Neural progenitor cell (in vitro differentiated cells): ENCODE results near the gene SNCAIP. TPM values are rescaled to one million over a fixed set of nuclear protein-coding genes. Genes with fewer than 3 reads are reported as not detected.

Source experiments
- DNase-seq: peaks from one replicate; pipeline ENCODE4 v3.0.0-alpha.2; 2016; ENCODE audit warnings: low spot score
- H2AFZ ChIP-seq: fragments of 200-600 bp; sonication (generic); replicated peaks from 2 replicates; pipeline ENCODE4 v1.6.1; 2016; ENCODE audit warnings: antibody characterized with exemption
- H3F3A ChIP-seq: fragments of 200-600 bp; sonication (generic); 2 replicates; pipeline ENCODE4 v1.6.1; 2016; ENCODE audit warnings: antibody characterized with exemption, low read depth
- H3K27ac ChIP-seq: fragments of 200-600 bp; sonication (generic); 2 replicates; pipeline ENCODE4 v1.5.1; 2016; ENCODE audit warnings: mild to moderate bottlenecking
- H3K27me3 ChIP-seq: fragments of 200-600 bp; sonication (generic); 2 replicates; pipeline ENCODE4 v1.6.1; 2016; ENCODE audit warnings: mild to moderate bottlenecking, moderate library complexity
- H3K36me3 ChIP-seq: fragments of 200-600 bp; sonication (generic); 2 replicates; pipeline ENCODE4 v1.5.1; 2016
- H3K4me1 ChIP-seq: fragments of 200-600 bp; sonication (generic); 2 replicates; pipeline ENCODE4 v1.6.1; 2016; ENCODE audit warnings: mixed run types
- H3K4me2 ChIP-seq: fragments of 200-600 bp; sonication (generic); 2 replicates; pipeline ENCODE4 v1.6.1; 2016
- H3K4me3 ChIP-seq: fragments of 200-600 bp; sonication (generic); 2 replicates; pipeline ENCODE4 v1.5.1; 2016
- H3K79me2 ChIP-seq: fragments of 200-600 bp; sonication (generic); 2 replicates; pipeline ENCODE4 v1.6.1; 2016; ENCODE audit warnings: low read depth
- H3K9ac ChIP-seq: fragments of 200-600 bp; sonication (generic); 2 replicates; pipeline ENCODE4 v1.6.1; 2016
- H3K9me3 ChIP-seq: fragments of 200-600 bp; sonication (generic); 2 replicates; pipeline ENCODE4 v1.5.1; 2016; ENCODE audit warnings: low read depth
- H4K20me1 ChIP-seq: fragments of 200-600 bp; sonication (generic); 2 replicates; pipeline ENCODE4 v1.6.1; 2016; ENCODE audit warnings: low read depth
- H3K27ac Mint-ChIP-seq: 3 replicates; pipeline ENCODE4 v1.8.0; 2021; ENCODE audit warnings: mixed read lengths
- H3K27me3 Mint-ChIP-seq: 2 replicates; pipeline ENCODE4 v1.8.0; 2022; ENCODE audit warnings: low read depth, mild to moderate bottlenecking, inconsistent platforms, moderate library complexity, mixed read lengths; ENCODE audit not compliant: insufficient read depth
- H3K36me3 Mint-ChIP-seq: 3 replicates; pipeline ENCODE4 v1.8.0; 2021; ENCODE audit warnings: mixed read lengths
- H3K4me1 Mint-ChIP-seq: 3 replicates; pipeline ENCODE4 v1.8.0; 2021; ENCODE audit warnings: mixed read lengths
- H3K4me3 Mint-ChIP-seq: 3 replicates; pipeline ENCODE4 v1.8.0; 2021; ENCODE audit warnings: mild to moderate bottlenecking, moderate library complexity, mixed read lengths
- H3K9me3 Mint-ChIP-seq: 3 replicates; pipeline ENCODE4 v1.8.0; 2020; ENCODE audit warnings: mixed read lengths
- EZH2 ChIP-seq: fragments of 200-600 bp; sonication (generic); IDR thresholded peaks from 2 replicates; pipeline ENCODE4 v1.6.1; 2017; ENCODE audit warnings: antibody characterized with exemption, mild to moderate bottlenecking, moderate library complexity
- EZH2phosphoT487 ChIP-seq: fragments of 200-600 bp; sonication (generic); IDR thresholded peaks from 2 replicates; pipeline ENCODE4 v1.6.1; 2017; ENCODE audit warnings: antibody characterized with exemption
- total RNA-seq: library from RNA; depleted of rRNA; stranded (reverse); fragments of >200 nt; gene quantifications from 2 replicates; pipeline ENCODE4 v1.2.3, GENCODE V29; 2015; ENCODE audit warnings: low replicate concordance
- TF ChIP-seq, protein P1 (sequence below): fragments of 200-600 bp; sonication (generic); IDR thresholded peaks from 2 replicates; pipeline ENCODE4 v1.5.1; 2017; ENCODE audit warnings: antibody characterized with exemption, mild to moderate bottlenecking

Gene SNCAIP
- total RNA-seq, 1 donor from 2014 or later = 4.8 TPM

DNA sequence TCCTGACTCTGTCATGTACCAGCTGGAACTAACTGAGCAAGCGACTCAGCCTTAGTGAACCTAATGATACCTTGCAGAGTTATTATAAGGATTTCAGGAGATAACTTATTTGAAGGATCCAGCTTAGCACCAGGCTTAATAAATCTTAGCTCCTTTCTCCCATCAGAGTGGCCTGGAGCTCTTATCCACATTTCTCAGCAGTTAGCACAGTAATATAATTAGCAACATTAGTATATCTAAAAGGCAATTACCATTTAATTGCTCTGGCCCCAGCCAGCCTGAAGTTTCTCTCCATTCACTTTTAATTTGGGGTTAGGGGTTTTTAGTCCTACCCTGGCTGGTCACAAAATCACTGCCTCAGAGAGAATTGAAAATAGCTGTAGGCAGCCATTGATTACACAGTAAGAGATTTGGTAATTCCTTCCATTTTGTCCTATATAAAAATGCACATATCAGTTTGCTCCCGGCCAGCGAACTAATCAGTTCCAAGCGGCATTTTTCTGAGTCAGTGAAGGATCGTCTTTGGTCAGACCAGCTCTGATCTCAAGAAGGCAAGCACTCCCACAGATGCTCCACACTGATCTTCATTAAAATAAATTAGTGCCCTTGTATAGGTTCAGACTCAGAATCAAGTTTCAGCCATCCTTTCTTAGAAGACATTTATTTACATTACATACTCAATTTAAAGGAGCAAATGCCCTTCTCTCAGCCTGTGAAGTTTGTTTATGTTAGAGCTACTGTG lies 56.6 kb downstream of the SNCAIP start:
- H3K27me3 ChIP-seq = no peaks in the 10 kb centered on the region
- H3K79me2 ChIP-seq = no peaks in the 10 kb centered on the region
- no peaks in the 10 kb centered on the region for H4K20me1 ChIP-seq
- Mint-ChIP-seq H3K27me3 (no peaks in the 10 kb centered on the region), H3K4me3 (no peak overlapping the region), H3K4me1 (no peaks in the 10 kb centered on the region), H3K9me3 (no peaks in the 10 kb centered on the region), H3K27ac (no peak overlapping the region), H3K36me3 (no peaks in the 10 kb centered on the region)
- no peak overlapping the region for H3K27ac ChIP-seq
- no peak overlapping the region for H3K9ac ChIP-seq
- no peaks in the 10 kb centered on the region for H3K9me3 ChIP-seq
- H3K4me1 ChIP-seq = no peaks in the 10 kb centered on the region
- H3K4me3 ChIP-seq = no peak overlapping the region
- no peak overlapping the region for H3K4me2 ChIP-seq
- H2AFZ ChIP-seq = no peak overlapping the region
- no peak for DNase-seq
- H3K36me3 ChIP-seq = no peaks in the 10 kb centered on the region
- no peak for TF ChIP-seq EZH2phosphoT487
- TF ChIP-seq, protein P1, sequence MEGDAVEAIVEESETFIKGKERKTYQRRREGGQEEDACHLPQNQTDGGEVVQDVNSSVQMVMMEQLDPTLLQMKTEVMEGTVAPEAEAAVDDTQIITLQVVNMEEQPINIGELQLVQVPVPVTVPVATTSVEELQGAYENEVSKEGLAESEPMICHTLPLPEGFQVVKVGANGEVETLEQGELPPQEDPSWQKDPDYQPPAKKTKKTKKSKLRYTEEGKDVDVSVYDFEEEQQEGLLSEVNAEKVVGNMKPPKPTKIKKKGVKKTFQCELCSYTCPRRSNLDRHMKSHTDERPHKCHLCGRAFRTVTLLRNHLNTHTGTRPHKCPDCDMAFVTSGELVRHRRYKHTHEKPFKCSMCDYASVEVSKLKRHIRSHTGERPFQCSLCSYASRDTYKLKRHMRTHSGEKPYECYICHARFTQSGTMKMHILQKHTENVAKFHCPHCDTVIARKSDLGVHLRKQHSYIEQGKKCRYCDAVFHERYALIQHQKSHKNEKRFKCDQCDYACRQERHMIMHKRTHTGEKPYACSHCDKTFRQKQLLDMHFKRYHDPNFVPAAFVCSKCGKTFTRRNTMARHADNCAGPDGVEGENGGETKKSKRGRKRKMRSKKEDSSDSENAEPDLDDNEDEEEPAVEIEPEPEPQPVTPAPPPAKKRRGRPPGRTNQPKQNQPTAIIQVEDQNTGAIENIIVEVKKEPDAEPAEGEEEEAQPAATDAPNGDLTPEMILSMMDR = no peak
- TF ChIP-seq EZH2 = no peak
- H3F3A ChIP-seq = no peaks in the 10 kb centered on the region

DNA sequence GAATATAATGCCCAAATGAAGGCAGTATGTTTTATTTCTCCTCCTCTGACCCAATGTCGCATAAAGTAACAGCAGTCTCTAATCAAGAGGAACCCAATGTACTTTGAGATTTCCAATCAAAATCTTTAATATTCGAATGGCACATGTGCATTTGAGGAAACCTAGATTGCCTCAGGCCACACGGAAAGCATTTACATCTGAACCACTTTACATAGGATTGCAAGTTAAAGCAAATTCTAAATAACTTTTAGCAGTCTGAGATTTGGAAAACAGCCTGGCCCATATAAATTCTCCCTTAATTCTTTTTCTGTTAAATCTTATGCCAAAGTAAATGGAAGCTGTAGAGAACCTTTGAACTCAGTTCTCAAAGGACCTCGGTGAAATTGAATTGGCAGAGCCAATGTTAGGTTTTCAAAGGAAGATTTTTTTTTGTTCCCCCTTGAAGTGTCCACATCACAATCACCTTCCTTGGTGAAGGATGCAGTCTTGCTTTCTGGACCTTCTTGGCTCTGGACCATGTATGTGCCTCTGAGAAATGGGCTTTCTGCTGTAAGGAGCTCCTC lies 57.3 kb downstream of the SNCAIP start:
- no peak for DNase-seq
- H3K27ac ChIP-seq = no peak overlapping the region
- Mint-ChIP-seq H3K4me3 (no peak overlapping the region), H3K27me3 (no peaks in the 10 kb centered on the region), H3K9me3 (no peaks in the 10 kb centered on the region), H3K36me3 (no peaks in the 10 kb centered on the region), H3K4me1 (no peaks in the 10 kb centered on the region), H3K27ac (no peak overlapping the region)
- no peaks in the 10 kb centered on the region for H3K9me3 ChIP-seq
- H2AFZ ChIP-seq = no peak overlapping the region
- H3K9ac ChIP-seq = no peak overlapping the region
- no peaks in the 10 kb centered on the region for H3K79me2 ChIP-seq
- no peaks in the 10 kb centered on the region for H4K20me1 ChIP-seq
- H3K4me2 ChIP-seq = no peak overlapping the region
- H3K4me3 ChIP-seq = no peak overlapping the region
- H3K4me1 ChIP-seq = no peaks in the 10 kb centered on the region
- H3K36me3 ChIP-seq = no peaks in the 10 kb centered on the region
- TF ChIP-seq EZH2 (no peak), EZH2phosphoT487 (no peak)
- TF ChIP-seq, protein P1 = no peak
- no peaks in the 10 kb centered on the region for H3F3A ChIP-seq
- no peaks in the 10 kb centered on the region for H3K27me3 ChIP-seq

DNA sequence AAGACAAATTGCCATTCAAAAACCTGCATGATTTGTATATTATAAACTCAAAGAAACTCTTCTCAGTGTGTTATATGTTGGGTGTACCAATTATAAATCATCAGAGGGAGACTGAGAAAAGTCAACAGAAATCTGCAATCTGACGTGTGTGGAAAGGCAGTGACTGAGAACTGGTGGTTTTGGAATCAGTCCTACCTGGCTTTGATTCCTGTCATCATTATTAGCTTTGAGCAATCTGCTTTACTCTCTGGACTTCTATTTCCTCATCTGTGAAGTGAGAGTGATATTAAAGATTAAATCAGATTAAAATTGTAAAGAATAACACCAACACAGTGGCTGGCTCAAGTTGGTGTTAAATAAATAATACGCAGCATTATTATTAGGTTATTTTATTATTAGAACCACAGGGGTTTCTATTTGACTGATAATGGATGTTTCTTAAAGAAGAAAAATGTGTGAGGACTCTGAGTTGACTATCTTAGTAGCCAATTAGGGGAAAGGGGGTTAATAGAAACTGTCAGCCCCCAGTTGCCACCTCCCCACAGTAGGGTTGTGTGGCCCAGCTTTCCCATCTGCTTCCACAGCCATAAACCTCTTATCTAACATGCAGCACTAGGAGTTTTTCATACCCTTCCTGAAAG lies 59.6 kb downstream of the SNCAIP start:
- H4K20me1 ChIP-seq = no peaks in the 10 kb centered on the region
- H3K4me2 ChIP-seq = no peak overlapping the region
- H3K4me3 ChIP-seq = no peak overlapping the region
- H3K36me3 Mint-ChIP-seq = no peaks in the 10 kb centered on the region
- H3K79me2 ChIP-seq = no peaks in the 10 kb centered on the region
- no peaks in the 10 kb centered on the region for H3K4me1 Mint-ChIP-seq
- no peaks in the 10 kb centered on the region for H3K9me3 ChIP-seq
- H3K27me3 ChIP-seq = no peaks in the 10 kb centered on the region
- no peak overlapping the region for H3K27ac Mint-ChIP-seq
- H3K4me1 ChIP-seq = no peaks in the 10 kb centered on the region
- H3K4me3 Mint-ChIP-seq = no peak overlapping the region
- H3K27ac ChIP-seq = no peak overlapping the region
- DNase-seq = no peak
- H3K27me3 Mint-ChIP-seq = no peaks in the 10 kb centered on the region
- no peaks in the 10 kb centered on the region for H3F3A ChIP-seq
- TF ChIP-seq EZH2phosphoT487 = no peak
- TF ChIP-seq EZH2 = no peak
- TF ChIP-seq, protein P1 = no peak
- no peaks in the 10 kb centered on the region for H3K9me3 Mint-ChIP-seq
- no peak overlapping the region for H3K9ac ChIP-seq
- H2AFZ ChIP-seq = no peak overlapping the region
- H3K36me3 ChIP-seq = no peaks in the 10 kb centered on the region
